Glomerular endothelial cell (primary cell): Measurements from ENCODE around the gene ACTL8. TPM values are rescaled to one million over a fixed set of nuclear protein-coding genes. Genes with fewer than 3 reads are reported as not detected.

Source experiments
- DNase-seq: peaks from one replicate; pipeline ENCODE4 v3.0.0-alpha.2; 2011; ENCODE audit warnings: low read depth, low spot score; ENCODE audit errors: extremely low read depth
- total RNA-seq: library from RNA; depleted of rRNA; stranded (reverse); fragments of >200 nt; gene quantifications from 2 replicates; pipeline ENCODE4 v1.2.3, GENCODE V29; 2015

The ACTL8 gene, protein sequence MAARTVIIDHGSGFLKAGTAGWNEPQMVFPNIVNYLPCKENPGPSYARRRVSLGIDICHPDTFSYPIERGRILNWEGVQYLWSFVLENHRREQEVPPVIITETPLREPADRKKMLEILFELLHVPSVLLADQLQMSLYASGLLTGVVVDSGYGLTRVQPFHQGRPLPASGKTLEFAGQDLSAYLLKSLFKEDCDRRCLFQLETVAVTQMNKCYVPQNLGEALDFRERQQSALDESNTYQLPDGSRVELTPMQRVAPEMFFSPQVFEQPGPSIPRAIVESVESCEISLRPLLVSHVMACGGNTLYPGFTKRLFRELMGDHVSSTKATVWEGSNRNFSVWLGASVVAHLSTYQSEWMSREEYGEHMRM
- total RNA-seq: not detected in 2 replicates

GRCh38 chr1:17755120-17755519, at the start of gene ACTL8:
TSS of gene ACTL8 (plus strand) at chr1:17755333. CDS start at chr1:17823009, 67,676 bp downstream.
- DNase-seq: no peak

DNA sequence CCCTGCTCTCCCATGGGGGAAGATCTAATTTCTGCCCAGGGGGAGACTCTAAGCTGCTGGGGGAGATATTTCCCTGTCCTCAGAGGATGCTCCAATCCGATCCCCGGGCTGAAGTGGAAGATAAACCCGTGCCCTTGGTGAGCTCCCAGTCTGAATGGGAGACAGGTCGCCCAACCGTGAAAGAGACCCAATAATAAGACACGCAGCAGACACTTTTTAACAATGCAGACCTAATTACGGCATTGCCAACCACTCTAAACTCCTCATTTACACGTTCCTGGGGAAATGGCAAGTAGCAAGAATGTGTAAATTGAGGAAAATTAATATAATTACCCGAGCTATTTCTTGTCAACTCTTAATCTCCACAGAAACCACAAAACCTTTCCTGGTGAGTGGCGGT, 48.7 kb upstream of the ACTL8 start:
- no peak for DNase-seq

- DNase-seq: no peak
Measured at GRCh38 chr1:17709981-17710380, 45.2 kb upstream of the ACTL8 start.

DNA sequence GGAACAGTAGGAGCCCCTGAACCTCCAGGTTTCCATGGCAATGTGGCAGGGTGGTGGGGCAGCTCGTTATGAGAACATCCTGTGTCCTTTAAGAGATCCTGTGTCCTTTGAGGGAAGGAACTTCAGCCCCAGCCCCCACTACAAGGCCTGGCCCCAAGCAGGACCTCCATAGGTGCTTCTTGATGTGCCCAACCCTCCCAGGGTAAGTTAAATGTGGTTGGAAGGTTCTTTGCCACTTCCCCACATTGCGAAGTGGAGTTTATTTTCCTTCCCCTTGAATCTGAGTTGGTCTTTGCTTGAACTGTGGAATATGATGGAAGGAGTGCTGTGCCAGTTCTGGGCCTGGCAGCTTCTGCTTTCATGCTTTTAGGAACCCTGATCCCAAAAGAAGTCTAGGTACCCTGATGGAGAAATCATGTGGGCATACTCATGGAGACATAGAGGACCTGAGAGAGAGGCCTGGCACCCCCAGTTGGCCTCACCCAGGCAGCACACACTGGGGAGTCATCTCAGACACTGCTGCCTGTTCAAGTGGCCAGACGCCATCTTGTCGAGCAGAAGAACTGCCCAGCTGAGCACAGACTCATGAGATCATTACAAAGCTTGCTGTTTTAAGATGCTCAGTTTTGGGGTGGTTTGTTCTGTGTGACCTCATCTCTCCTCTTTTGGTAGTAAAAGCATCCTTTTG, 44.1 kb upstream of the ACTL8 start:
- DNase-seq: no peak

DNA sequence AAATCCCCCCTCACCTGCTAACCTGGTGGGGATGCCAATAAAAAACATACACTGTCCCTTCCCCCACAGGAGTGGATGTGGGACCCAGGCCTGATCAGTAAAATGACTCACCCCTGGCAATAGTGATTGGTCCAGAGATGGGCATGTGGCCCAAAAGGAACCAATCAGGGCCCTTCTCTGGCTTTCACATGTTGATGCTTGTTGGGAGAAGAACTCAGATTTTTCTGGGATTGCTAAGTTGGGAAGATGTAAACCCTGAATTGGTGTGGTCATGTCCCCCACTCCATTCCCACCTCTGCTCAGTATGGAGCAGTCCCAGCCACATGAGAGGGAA, 43.6 kb upstream of the ACTL8 start:
- no peak for DNase-seq

GRCh38 chr1:17711941-17712340, 43.2 kb upstream of the ACTL8 start:
- DNase-seq: no peak

DNA sequence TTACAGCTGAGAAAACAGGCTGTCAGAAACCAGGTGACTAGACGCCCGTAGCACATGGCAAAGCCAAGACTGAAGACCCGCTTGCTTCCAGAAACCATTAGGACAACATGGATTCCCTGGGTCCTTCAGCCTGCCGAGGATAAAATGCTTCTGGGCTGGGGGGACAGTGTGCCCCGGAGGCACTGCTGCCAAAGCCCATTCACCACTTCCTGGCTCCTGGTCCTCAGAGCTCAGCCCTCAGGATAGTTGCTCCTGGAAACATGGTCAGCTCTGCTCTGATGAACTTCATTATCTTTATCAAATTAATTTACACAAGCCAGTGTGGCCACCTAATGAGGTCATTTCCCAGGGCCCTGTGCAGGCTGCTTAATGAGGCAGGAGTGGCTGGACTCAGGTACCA, 41.1 kb upstream of the ACTL8 start:
- no peak for DNase-seq

- DNase-seq: no peak
Measured at GRCh38 chr1:17717594-17718535, 37.3 kb upstream of the ACTL8 start.

- no peak for DNase-seq
Measured at GRCh38 chr1:17719874-17720273, 35.3 kb upstream of the ACTL8 start.

DNA sequence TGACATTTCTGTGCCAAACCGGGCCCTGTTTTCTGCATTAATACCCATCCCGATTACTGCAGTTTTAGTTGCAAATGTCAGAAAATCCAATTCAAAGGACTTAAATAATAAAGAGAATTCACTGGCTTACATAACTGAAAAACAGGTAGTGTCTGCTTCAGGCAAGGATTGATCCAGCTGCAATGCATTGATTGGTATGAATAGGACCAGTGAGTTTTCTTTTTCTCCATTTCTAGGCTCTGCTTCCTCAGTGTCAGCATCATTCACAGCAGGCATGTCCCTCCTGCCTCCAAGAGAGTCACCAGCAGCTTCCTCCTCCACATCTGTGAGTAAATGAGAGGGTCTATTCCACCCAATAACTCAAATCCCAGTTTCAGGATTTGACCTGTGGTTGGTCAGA, 33.7 kb upstream of the ACTL8 start:
- DNase-seq: no peak

DNA sequence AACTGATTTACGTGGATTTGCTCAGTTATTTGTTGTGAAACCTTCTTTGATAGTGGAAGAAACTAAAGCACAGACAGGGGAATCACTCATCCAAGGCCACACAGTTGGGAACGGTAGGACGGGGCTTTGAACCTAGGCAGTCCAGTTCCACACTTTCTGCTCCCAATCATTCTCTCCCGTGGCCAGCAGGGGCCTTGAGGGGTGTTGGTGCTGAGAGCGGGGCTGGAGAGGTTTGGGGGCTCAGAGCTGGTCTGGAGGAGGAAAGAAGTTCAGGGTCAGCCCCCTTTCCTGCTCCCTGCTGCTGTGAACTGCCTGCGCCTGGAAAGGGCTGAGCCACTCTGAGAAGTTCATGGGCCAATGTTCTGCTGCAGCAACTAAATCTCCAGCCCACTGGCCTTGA, 31.4 kb upstream of the ACTL8 start:
- DNase-seq: no peak

DNA sequence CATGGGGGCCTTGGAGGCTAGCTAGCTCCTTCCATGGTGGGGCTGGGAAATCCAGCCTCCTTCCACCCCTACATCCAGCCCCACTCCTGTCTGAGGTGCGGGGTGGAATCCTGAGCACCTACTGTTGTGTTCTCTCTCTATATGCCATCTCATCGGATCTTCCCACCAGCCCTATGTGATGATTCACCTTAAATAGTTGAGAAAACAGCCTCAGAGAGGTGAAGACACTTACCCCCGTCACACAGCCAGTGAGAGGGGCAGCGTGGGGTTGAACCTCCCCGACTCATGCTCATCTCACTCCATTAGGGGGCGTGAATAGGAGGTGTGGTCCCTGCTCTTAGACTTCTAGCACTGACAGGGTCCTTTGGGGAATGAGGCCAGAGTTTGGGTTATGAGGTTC, 31.0 kb upstream of the ACTL8 start:
- DNase-seq: no peak

DNA sequence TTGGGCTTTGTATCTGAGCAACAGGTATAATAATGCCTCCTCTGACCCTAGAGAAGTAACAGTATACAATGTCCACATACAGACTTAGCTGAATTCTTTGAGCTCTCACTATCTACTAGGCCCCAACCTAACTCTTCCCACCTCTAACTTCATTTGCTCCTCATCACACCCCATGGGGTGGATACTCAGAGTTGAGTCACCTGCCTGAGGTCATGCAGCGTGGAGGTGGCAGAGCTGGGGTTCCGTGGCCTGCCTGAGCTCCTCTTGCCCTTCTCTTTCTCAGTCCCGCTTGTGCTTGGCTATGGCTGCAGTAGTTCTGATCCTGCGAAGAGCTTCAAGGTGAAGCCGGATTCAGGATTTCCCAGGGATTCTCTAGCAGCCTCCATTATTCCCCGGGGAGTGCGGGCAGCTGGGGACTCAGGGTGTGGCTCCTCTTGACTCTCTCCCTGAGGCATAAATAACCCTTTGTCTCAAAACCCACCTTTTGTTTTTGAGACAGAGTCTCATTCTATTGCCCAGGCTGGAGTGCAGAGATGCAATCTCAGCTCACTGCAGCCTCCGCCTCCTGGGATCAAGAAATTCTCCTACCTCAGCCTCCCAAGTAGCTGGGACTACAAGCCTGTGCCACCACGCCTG, 29.9 kb upstream of the ACTL8 start:
- DNase-seq: no peak

- DNase-seq: no peak
Measured at GRCh38 chr1:17725811-17726582, 29.1 kb upstream of the ACTL8 start.

DNA sequence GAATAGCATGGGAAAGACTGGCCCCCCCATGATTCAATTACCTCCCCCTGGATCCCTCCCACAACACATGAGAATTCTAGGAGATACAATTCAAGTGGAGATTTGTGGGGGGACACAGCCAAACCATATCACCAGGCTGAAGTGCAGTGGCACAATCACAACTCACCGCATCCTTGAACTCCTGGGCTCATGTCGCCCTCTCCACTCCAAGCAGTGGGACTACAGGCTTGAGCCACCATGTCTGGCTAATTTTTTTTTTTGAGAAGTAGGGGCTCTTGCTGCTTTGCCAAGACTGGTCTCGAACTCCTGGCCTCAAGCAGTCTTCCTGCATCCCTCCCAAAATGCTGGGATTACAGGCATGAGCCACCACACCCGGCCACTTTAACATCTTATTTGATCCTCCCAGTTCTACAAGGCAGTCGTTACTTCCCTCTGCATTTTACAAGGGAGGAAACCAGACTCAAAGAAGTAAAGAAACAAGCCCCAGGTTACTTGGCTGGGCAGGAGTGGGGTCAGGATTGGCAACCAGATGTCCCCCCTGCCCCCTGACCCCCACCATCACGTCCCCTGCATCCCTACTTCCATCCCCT, 26.9 kb upstream of the ACTL8 start:
- DNase-seq: no peak

- no peak for DNase-seq
Measured at GRCh38 chr1:17729248-17729647, 25.9 kb upstream of the ACTL8 start.

DNA sequence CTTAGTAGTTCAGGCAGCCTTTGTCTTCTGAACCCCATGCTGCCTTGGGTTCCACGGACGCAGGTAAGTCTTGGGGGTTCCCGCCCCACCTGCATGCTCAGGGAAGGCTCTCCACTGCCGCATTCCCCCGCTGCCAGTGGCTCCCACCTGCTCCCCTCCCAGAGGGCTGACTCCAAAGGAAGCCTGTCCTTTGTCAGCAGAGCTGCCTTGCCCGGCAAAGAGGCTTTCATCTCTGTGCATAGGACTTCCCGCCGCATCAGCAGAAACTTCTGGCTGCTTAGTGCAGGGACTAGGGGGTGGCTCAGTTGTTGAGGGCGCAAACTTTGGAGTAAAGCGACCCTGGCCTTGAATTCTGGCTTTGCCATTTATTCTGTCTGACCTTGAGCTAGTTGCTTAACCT, 25.2 kb upstream of the ACTL8 start:
- DNase-seq: no peak

DNA sequence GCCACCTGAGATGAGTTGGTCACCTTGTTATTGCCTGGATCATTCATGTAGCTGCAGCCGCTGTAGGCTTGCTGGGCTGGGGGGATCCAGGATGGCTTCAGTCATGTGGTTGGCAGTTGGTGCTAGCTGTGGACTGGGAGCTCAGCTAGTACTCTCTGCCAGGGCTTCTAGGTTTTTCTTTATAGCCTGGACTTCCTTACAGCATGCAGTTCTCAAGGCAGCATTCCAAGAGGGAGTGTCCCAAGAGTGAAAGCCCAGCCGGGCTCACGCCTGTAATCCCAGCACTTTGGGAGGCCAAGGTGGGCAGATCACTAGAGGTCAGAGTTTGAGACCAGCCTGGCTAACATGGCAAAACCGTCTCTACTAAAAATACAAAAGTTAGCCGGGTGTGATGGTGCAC, 23.7 kb upstream of the ACTL8 start:
- DNase-seq: no peak

DNA sequence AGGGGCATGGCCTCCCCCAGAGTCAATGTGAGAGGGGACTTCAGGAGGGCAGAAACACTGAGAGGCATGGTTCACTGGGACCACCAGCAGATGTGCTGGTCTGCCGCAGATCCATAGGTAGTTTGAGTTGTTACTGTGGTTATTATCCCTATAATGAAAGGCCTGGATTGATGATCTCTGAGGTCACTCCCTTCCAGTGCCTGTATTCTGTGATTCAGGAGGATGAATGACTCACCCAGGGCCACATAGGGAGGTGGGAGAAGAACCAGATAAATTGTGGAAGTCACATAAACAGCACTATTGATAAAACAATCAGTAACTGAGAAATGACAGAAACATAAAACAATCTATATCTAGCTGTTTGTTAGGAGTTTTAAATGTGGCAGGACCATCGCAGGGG, 22.7 kb upstream of the ACTL8 start:
- DNase-seq: no peak

DNA sequence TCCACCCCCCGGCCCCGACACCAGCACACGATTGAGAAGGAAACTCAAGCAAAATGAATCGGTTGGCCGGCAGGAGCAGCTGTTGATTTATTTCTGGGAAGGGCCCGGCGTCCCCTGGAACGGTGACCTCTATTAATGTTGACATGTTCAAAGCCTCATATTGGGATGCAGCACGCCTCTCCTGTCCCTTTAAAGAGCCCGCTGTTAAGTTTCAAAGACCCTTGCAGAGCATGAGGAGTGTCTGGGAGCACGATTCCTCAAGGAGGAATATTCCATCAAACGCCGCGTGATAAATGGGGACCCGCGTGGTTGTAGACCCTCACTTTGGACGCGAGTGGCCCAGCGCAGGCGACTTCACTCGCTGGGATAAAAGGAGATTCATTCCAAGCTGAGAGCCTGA, 21.5 kb upstream of the ACTL8 start:
- no peak for DNase-seq
